Cardiac fibroblast (primary cell): Measurements from ENCODE around the gene REXO1.

Experiments used
- DNase-seq, 2 donors: peaks; one replicate each; pipeline versions ENCODE4 v3.0.0 to v3.0.0-alpha.2; 2010; ENCODE audit warnings: low read depth in 2 of 2
- H3K4me3 ChIP-seq, 2 donors: replicated peaks in 1 of 2; 1 replicate in 1 of 2; 2 replicates in 1 of 2; pipeline ENCODE4 v1.5.1; 2011; ENCODE audit warnings: low read depth in 2 of 2, low read length in 2 of 2, mild to moderate bottlenecking in 2 of 2, moderate library complexity in 1 of 2
- TF ChIP-seq, protein P1 (sequence below): IDR thresholded peaks from one replicate; pipeline ENCODE4 v1.5.1; 2011; ENCODE audit warnings: low read depth, mild to moderate bottlenecking, low read length, inconsistent platforms

REXO1 gene

DNA sequence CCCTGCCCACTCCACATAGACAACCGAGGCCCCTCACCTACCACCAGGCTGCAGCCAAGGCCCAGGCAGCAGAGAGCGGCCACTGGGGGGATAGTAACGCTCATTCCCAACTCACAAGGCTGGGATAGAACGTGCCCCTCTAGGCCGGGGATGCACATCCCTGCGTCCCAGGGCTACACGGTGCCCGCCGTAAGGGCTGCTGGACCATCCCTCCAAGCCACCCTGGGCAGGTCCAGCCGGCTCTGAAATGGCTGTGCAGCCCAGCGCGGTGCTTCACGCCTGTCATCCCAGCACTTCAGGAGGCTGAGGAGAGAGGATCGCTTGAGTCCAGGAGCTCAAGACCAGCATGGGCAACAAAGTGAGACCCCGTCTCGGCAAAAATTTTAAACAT, 3.2 kb downstream of the REXO1 start:
- TF ChIP-seq, protein P1, sequence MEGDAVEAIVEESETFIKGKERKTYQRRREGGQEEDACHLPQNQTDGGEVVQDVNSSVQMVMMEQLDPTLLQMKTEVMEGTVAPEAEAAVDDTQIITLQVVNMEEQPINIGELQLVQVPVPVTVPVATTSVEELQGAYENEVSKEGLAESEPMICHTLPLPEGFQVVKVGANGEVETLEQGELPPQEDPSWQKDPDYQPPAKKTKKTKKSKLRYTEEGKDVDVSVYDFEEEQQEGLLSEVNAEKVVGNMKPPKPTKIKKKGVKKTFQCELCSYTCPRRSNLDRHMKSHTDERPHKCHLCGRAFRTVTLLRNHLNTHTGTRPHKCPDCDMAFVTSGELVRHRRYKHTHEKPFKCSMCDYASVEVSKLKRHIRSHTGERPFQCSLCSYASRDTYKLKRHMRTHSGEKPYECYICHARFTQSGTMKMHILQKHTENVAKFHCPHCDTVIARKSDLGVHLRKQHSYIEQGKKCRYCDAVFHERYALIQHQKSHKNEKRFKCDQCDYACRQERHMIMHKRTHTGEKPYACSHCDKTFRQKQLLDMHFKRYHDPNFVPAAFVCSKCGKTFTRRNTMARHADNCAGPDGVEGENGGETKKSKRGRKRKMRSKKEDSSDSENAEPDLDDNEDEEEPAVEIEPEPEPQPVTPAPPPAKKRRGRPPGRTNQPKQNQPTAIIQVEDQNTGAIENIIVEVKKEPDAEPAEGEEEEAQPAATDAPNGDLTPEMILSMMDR = no peak
- H3K4me3 ChIP-seq = no peak overlapping the region
- DNase-seq = no peak

DNA sequence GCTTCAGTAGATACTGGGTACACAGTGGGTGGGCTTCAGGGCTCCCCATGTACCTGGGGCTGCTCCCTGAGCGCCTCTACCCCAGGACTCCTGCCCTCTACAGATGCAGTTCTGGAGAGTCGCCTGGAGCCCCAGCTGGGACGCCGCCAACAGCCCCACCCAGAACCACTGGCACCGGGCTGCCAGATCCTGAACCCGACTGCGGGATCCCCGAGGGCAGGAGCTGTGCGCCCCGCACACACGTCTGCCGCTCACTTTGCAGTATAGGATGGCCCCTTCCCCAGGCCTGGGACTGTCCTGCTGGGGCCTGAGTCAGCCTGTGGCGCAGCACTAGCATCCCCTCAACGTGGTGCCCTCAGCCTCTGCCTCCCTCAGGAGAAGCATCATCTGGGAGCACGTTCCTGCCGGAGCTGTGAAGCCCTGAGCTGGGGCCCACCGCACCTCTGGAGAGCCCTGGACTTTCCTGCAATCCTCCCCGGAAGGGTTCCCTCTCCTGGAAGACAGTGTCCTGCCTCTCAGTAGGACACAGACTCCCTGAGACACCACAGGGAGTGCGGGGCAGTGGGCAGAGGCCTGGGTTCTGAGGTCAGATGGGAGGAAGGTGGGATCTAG, 3.7 kb downstream of the REXO1 start:
- no peak for DNase-seq
- TF ChIP-seq, protein P1 = no peak
- no peak overlapping the region for H3K4me3 ChIP-seq

DNA sequence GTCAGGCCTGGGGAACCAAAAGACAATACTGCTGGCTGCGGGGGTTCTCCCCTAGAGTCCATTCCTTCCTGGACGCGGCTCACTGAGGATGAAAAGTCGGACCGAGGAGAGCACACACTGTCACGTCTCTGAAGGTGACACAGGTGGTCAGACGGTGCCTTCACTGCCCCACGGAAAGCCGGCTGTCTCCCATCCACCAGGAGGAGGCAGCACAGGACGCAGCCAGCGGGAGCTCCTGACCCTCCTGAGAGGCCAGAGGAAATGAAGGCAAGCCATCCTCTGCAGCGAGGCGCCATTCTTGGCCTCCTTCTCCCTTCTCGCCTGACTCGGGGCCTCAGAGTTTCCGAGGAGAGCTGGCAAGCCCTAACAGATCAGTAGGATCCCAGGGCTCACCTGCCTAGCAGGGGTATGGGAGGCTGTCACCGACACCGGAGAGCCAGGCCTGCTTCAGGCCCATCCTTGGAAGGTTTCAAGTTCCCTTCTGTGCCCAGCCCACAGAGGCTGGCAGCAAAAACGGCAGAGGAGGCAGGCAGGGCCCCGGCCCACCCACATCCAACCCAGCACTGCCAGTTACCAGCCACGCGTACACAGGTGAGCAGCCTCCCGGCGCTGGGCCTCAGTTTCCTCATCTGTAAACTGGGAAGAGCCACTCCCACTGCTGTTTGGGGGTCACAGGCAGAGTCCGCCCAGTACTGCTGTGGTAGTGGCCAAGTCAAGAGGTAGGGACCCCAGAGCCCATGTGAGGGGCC, 4.5 kb downstream of the REXO1 start:
- DNase-seq = no peak
- H3K4me3 ChIP-seq = no peak overlapping the region
- TF ChIP-seq, protein P1 = peak; percentile 25

DNA sequence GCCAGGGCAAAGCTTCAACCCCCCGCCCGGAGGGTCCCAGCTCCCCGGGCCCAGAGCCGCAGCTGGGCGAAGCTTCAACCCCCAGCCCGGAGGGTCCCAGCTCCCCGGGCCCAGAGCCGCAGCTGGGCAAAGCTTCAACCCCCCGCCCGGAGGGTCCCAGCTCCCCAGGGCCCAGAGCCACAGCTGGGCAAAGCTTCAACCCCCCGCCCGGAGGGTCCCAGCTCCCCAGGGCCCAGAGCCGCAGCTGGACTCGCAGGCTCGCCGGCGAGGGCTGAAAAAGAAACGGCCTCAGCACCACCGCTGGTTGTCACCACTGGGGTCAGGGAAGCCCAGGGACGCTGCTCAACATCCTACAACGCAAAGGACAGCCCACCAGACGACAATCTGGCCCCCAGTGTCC, 5.2 kb downstream of the REXO1 start:
- no peak for DNase-seq
- no peak overlapping the region for H3K4me3 ChIP-seq
- TF ChIP-seq, protein P1 = no peak

DNA sequence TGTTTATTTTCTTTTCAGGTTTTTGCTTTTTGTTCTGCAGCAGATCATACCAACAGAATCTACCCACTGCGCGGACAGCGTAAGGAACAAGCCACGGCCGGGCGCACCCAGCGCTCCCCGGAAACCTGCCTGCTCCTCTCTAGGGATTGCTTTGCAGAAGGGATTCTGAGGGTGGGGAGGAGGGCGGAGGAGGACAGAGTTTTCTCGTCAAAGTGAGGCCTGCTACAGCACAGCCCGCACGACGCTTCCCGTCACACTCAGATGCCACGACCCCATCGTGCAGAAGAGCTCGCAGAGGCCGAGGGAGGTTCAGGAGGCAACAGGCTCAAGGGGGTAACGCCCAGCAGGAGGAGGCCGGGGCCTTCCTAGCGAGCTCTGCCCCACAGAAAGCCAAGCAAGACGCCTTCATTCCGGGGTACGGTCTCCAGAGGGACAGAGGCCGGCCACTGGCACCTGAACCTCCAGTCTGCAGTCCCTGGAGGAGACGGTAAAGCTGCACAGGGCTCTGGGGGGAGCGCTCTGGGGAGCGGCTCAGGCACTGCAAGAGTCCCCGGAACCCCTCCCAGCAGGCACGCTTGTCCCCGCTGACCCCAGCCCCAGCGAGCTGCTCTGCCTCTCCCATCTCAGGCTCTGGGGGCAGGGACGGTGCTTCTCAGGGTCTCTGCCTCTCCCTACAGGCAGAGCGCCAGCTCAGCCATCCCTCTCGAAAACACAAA, 6.9 kb downstream of the REXO1 start:
- TF ChIP-seq, protein P1 = no peak
- peak overlapping the region; percentile 6 to 43 for H3K4me3 ChIP-seq
- no peak for DNase-seq

DNA sequence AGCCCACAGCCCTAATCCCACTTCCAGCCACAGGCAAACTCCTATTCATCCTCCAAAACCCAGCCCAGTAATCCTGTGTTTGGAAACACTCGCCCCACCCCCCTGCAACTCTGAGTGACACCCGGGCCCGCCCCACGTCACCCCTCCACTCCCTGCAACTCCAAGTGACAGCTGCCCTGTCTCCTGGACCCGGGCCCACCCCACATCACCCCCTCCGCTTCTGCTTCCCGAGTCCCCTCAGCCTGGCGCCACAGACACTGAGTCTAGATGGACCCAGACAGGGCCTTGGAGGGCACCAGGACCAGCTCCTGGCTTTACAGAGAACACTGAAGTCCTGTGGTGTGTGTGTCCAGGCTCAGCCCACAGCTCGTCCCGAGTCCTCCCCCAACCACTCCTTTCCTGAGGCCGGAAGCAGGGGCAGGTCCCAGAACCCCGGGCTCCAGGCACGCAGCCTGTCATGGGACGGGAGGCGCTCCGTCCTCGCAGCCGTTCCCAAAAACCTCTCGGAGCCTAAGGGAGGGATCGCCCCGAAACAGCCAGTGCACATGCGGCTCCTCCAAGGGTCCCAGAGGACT, 7.7 kb downstream of the REXO1 start:
- H3K4me3 ChIP-seq = peak overlapping the region; percentile 6 to 43
- TF ChIP-seq, protein P1 = no peak
- DNase-seq = peak; percentile 50 to 60
